SK-N-SH treated with all-trans-retinoic acid at 6 μM for 48 hours (cell line): Measurements from ENCODE around the gene KANK3.

Experiments
- ARNTL ChIP-seq: fragments of 450-650 bp; formaldehyde crosslinking; IDR thresholded peaks from 2 replicates; pipeline ENCODE4 v1.5.0; 2020; ENCODE audit warnings: low read depth, mild to moderate bottlenecking, moderate library complexity, borderline replicate concordance
- CREB5 ChIP-seq: fragments of 250-450 bp; sonication (Bioruptor Pico); IDR thresholded peaks from 2 replicates; pipeline ENCODE4 v1.5.1; 2020; ENCODE audit warnings: low read depth, mild to moderate bottlenecking, moderate library complexity
- ESRRG ChIP-seq: fragments of 250-450 bp; sonication (Bioruptor Pico); IDR thresholded peaks from 2 replicates; pipeline ENCODE4 v1.6.1; 2021; ENCODE audit warnings: mild to moderate bottlenecking
- ISL1 ChIP-seq: fragments of 250-450 bp; sonication (Bioruptor Pico); IDR thresholded peaks from 2 replicates; pipeline ENCODE4 v2.1.2; 2022; ENCODE audit warnings: mild to moderate bottlenecking, moderate library complexity
- OSR1 ChIP-seq: fragments of 250-450 bp; sonication (Bioruptor Pico); IDR thresholded peaks from 2 replicates; pipeline ENCODE4 v1.8.0; 2022; ENCODE audit warnings: moderate library complexity, mild to moderate bottlenecking, inconsistent platforms
- PATZ1 ChIP-seq: fragments of 250-450 bp; sonication (Bioruptor Pico); IDR thresholded peaks from 2 replicates; pipeline ENCODE4 v1.8.0; 2020; ENCODE audit warnings: mild to moderate bottlenecking, moderate library complexity, borderline replicate concordance
- POU6F1 ChIP-seq: fragments of 250-450 bp; sonication (Bioruptor Pico); IDR thresholded peaks from 2 replicates; pipeline ENCODE4 v1.8.0; 2021; ENCODE audit warnings: low read depth, mild to moderate bottlenecking, moderate library complexity, borderline replicate concordance
- PPARA ChIP-seq: fragments of 250-450 bp; sonication (Bioruptor Pico); IDR thresholded peaks from 2 replicates; pipeline ENCODE4 v1.5.0; 2020; ENCODE audit warnings: mild to moderate bottlenecking, borderline replicate concordance
- RARB ChIP-seq: fragments of 250-450 bp; sonication (Bioruptor Pico); IDR thresholded peaks from 2 replicates; pipeline ENCODE4 v1.8.0; 2021; ENCODE audit warnings: mild to moderate bottlenecking, moderate library complexity
- SNAI2 ChIP-seq: fragments of 250-450 bp; sonication (Bioruptor Pico); IDR thresholded peaks from 2 replicates; pipeline ENCODE4 v1.5.0; 2020; ENCODE audit warnings: mild to moderate bottlenecking, moderate library complexity
- TOX ChIP-seq: fragments of 250-450 bp; sonication (Bioruptor Pico); IDR thresholded peaks from 2 replicates; pipeline ENCODE4 v1.8.0; 2021; ENCODE audit warnings: mild to moderate bottlenecking, moderate library complexity, borderline replicate concordance
- ZC3H10 ChIP-seq: fragments of 250-450 bp; sonication (Bioruptor Pico); IDR thresholded peaks from 2 replicates; pipeline ENCODE4 v1.5.1; 2021; ENCODE audit warnings: mild to moderate bottlenecking, moderate library complexity
- ZFP3 ChIP-seq: fragments of 250-450 bp; sonication (Bioruptor Pico); IDR thresholded peaks from 2 replicates; pipeline ENCODE4 v1.5.0; 2020; ENCODE audit warnings: mild to moderate bottlenecking, moderate library complexity
- ZFP30 ChIP-seq: fragments of 450-650 bp; formaldehyde crosslinking; IDR thresholded peaks from 2 replicates; pipeline ENCODE4 v1.5.0; 2022; ENCODE audit warnings: mild to moderate bottlenecking, moderate library complexity

GRCh38 chr19:8302357-8302691, 40.7 kb downstream of the KANK3 start:
- TF ChIP-seq RARB (no peak), ISL1 (CRISPR knock-in tag) (no peak), ZFP3 (CRISPR knock-in tag) (no peak), PPARA (CRISPR knock-in tag) (no peak), POU6F1 (CRISPR knock-in tag) (no peak), PATZ1 (no peak), ZFP30 (CRISPR knock-in tag) (no peak), ZC3H10 (no peak), OSR1 (no peak), CREB5 (CRISPR knock-in tag) (no peak), ESRRG (CRISPR knock-in tag) (no peak), ARNTL (no peak), SNAI2 (CRISPR knock-in tag) (no peak), TOX (no peak)
